Thoracic aorta endothelial cell (primary cell): ENCODE results near the gene NEK8. TPM values are rescaled to one million over a fixed set of nuclear protein-coding genes. Genes with fewer than 3 reads are reported as not detected.

Experiments used
- small RNA-seq: library from RNA; depleted of rRNA; stranded (forward); fragments of <200 nt; gene quantifications from one replicate; pipeline ENCODE3, GENCODE V24; 2012
- total RNA-seq: library from RNA; depleted of rRNA; stranded (reverse); fragments of >200 nt; gene quantifications from 2 replicates; pipeline ENCODE4 v1.2.3, GENCODE V29; 2012

The NEK8 gene
- 1.1 and 1.5 TPM in 2 replicates for total RNA-seq

DNA sequence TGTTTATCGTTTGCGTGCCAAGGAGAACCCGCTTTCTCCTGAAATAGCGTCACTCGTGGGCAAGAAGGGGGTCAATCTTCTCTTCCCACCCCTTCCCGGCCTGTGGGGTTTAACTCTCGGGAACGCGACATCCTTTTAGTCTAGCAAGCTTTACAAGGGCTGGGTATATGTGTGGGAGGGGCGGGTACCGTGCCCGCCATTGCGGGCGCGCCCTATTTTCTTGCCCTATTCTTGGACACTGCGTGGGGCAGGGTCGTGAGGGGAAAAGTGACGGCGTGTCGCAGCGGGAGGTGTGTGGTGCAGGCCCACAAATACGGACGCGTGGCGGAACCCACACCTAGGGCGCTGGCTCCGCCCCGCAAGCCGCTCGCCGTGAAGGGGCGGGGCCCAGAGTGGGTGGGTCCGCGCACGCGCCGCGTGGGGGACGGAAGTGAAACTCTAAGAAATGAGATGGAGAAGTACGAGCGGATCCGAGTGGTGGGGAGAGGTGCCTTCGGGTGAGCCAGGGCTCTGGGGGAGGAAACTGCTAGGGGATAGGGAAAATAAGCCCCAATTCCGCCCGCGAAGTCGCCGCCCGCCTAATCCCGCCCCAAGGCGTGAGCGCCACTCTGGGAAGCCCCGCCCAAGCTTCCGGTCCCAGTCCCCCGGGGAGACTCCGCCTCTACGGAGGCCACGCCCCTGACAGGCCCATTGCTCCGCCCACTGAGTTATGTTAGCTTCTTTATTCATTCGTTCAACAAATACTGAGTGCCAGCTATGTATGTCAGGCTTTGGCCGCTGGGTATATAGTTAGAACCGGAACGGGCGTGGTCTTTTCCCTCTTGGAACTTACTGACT lies at the start of gene NEK8:
NEK8 (plus strand) TSS at position 425 of the 837 bp plus-strand sequence; CDS start at position 451, 26 bp downstream.

DNA sequence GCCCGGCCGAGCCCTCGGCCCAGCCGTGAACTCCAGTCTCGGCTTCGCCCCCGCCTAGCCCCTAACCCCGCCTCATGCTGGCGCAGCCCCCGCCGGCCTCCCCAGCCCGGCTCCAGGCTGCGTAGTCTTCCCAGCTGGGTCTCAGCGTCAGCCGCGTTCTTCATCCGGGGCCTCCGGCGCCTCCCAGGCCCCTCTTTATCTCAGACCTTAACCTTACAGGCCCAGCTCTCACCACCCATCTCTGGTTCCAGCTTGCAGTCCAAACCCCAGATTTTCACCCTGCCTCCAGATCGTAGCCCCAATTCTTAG lies 16.9 kb upstream of the NEK8 start, which contains the start of gene PROCA1:
PROCA1 (minus strand) TSS at position 166 of the 309 bp plus-strand sequence. CDS start 228 bp downstream, outside the sequence.

DNA sequence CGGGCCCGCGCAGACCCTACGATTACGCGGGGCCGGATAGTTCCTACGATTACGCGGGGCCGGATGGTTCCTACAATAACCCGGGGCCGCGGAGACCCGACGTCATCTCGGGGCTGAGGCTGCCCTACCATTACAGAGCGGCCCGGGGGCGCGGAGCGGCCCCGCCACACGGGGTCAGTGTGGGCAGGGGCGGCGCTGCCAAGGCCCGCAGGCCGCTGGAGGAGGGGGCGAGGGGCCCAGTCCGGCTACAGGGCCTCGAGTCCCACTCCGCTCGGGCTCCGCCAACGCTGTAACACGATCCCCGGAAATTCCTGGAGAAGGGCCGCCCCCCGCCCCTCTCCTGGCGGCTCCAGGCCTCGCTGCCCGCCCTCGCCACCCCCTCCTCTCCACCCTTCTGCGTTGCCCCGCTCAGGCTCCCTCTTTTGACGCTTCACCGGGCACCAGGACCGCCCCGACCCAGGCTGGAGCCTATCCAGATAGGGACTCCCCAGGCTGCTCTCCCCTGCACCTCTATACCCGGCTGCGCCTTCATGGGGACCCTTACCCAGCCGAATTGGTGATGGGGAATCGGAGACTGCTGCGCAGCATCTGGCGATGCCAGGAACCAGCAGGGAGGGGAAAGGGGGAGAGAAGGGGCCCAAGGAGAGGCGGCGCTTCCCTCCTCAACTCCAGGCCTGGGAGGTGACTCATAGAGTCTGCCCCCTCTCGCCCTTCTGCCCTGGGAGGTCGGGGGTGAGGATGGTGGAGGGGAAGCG lies 10.8 kb upstream of the NEK8 start, which contains the start of gene RAB34:
RAB34 (minus strand) TSS at position 291 of the 755 bp plus-strand sequence. CDS start 602 bp downstream, outside the sequence.

DNA sequence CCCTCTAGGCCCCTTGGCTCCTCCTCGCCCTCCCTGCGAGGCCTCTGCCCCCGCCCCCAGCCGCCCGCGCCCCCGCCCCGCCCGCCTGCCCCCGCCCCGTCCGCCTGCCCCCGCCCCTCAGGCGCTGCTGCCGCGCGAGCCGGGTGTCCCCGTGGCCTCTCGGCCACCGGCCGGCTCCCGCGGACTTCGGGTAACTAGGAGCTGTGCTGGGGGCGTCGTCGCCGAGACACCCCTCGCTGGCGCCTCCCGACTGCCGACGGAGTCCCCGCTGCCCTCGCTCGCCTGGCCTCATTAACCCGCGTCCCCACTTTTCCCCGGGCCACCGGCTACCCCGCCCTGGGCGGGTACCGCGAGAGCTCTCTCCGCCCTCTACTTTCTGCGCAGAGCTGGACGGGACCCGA lies 2.4 kb upstream of the NEK8 start, which contains the start of gene TLCD1:
TLCD1 (minus strand) TSS at position 8 of the 401 bp plus-strand sequence. CDS start 136 bp downstream, outside the sequence.

DNA sequence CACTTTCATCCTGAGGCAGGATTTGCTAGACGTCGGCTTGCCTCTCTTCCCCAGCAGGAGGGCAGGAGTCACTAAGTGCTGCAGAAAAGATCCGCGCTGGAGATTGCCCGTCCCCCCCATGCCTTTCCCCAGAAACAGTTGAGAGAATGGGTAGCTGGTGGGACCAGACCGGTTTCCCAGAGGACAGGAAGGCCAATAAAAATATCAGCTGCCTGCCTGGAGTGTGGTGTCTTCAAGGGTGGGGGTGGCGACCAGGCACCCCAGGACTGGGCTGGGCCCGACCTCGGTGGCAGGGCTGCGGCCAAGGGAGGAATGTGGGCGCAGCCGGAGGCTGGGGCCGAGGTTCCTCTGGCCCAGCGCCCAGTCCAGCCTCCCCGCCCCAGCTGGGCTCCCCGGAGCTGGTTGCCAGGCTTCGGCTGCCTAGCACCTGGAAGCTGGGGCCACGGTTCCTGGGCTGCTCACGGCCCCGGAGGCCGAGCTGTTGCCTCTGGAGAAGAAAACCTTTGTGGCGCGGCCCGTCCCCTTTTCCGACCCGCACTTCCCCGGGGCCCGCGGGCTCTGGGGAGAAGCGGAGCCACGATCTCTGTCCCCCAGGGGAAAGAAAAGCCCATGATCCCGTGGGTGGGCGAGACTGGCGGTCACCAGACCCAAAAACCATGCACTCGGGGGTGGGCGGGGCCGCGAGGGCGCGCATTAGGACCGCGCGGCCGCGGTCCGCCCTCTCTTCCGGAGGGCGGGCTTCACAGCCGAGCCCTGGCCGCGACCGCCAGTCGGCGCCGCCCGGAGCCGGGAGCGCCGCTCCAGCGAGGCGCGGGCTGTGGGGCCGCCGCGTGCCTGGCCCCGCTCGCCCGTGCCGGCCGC lies 14.9 kb downstream of the NEK8 start, which contains the start of gene TRAF4:
TRAF4 (plus strand) TSS at position 769 of the 861 bp plus-strand sequence. CDS start 102 bp downstream, outside the sequence.

Small RNA genes lying within 50 kb of the gene (small RNA-seq; reads per million reads assigned to genes)
- gene SNORD42A (not detected), gene SNORD42B (1.6 reads per million, percentile 40 among the genes with 10 or more reads in this experiment), gene SNORD4A (not detected), gene SNORD4B (not detected)

Other genes with a start within 250 kb of the NEK8 start
- not detected in 2 replicates for gene FOXN1, start 222.4 kb upstream of the NEK8 start, total RNA-seq
- 14.1 and 19.3 TPM in 2 replicates for gene UNC119, start 176.2 kb upstream of the NEK8 start, total RNA-seq
- 43.0 and 62.8 TPM in 2 replicates for gene PIGS, start 157.3 kb upstream of the NEK8 start, total RNA-seq
- gene ALDOC, start 151.9 kb upstream of the NEK8 start, total RNA-seq, result 17.7 and 23.4 TPM in 2 replicates
- gene SPAG5, start 129.8 kb upstream of the NEK8 start, total RNA-seq, result 45.1 and 65.0 TPM in 2 replicates
- 12.6 and 12.7 TPM in 2 replicates for gene RSKR, start 114.6 kb upstream of the NEK8 start, total RNA-seq
- gene BLTP2, start 83.6 kb upstream of the NEK8 start, total RNA-seq, result 213 TPM in 2 replicates
- gene SDF2, start 66.9 kb upstream of the NEK8 start, total RNA-seq, result 31.2 and 36.7 TPM in 2 replicates
- gene SUPT6H, start 66.6 kb upstream of the NEK8 start, total RNA-seq, result 55.9 and 65.0 TPM in 2 replicates
- gene PROCA1, start 16.9 kb upstream of the NEK8 start, total RNA-seq, result 1.1 and 1.3 TPM in 2 replicates
- gene RAB34, start 10.9 kb upstream of the NEK8 start, total RNA-seq, result 24.9 and 96.6 TPM in 2 replicates
- 554 and 645 TPM in 2 replicates for gene RPL23A, start 8.8 kb upstream of the NEK8 start, total RNA-seq
- 0.93 and 1.0 TPM in 2 replicates for gene TLCD1, start 2.6 kb upstream of the NEK8 start, total RNA-seq
- 24.6 and 27.9 TPM in 2 replicates for gene TRAF4, start 15.2 kb downstream of the NEK8 start, total RNA-seq
- gene FAM222B, start 114.0 kb downstream of the NEK8 start, total RNA-seq, result 10.5 and 16.9 TPM in 2 replicates
- gene ERAL1, start 126.2 kb downstream of the NEK8 start, total RNA-seq, result 49.6 and 66.8 TPM in 2 replicates
- gene FLOT2, start 168.9 kb downstream of the NEK8 start, total RNA-seq, result 75.6 and 75.8 TPM in 2 replicates
- gene DHRS13, start 174.3 kb downstream of the NEK8 start, total RNA-seq, result 6.4 and 7.4 TPM in 2 replicates
- gene PHF12, start 222.7 kb downstream of the NEK8 start, total RNA-seq, result 24.8 and 29.4 TPM in 2 replicates